Progenitor cell of endocrine pancreas (in vitro differentiated cells): Measurements from ENCODE around the gene LCP2. TPM values are rescaled to one million over a fixed set of nuclear protein-coding genes. Genes with fewer than 3 reads are reported as not detected.

ENCODE experiments used
- DNase-seq: peaks from one replicate; pipeline ENCODE4 v3.0.0; 2021; ENCODE audit warnings: low spot score; ENCODE audit not compliant: unreplicated experiment
- H3K27ac Mint-ChIP-seq: 2 replicates; pipeline ENCODE4 v1.8.0; 2021; ENCODE audit warnings: mild to moderate bottlenecking, moderate library complexity, mixed read lengths
- H3K27me3 Mint-ChIP-seq: 2 replicates; pipeline ENCODE4 v1.8.0; 2021; ENCODE audit warnings: mixed read lengths
- H3K36me3 Mint-ChIP-seq: 2 replicates; pipeline ENCODE4 v1.8.0; 2022; ENCODE audit warnings: mixed read lengths; ENCODE audit not compliant: insufficient read depth
- H3K4me1 Mint-ChIP-seq: 2 replicates; pipeline ENCODE4 v1.8.0; 2021; ENCODE audit warnings: low read depth, mixed read lengths
- H3K4me3 Mint-ChIP-seq: 2 replicates; pipeline ENCODE4 v1.8.0; 2021; ENCODE audit warnings: low read depth, mild to moderate bottlenecking, moderate library complexity, mixed read lengths
- H3K9me3 Mint-ChIP-seq: 2 replicates; pipeline ENCODE4 v1.8.0; 2021; ENCODE audit warnings: low read depth, mixed read lengths
- total RNA-seq: library from RNA; stranded (reverse); gene quantifications from 2 replicates; pipeline ENCODE4 v1.2.1, GENCODE V29; 2021
- TF ChIP-seq, protein P1 (sequence below): fragments of 200-600 bp; sonication (generic); IDR thresholded peaks from one replicate; pipeline ENCODE4 v1.5.0; 2021; ENCODE audit warnings: antibody characterized with exemption, mild to moderate bottlenecking; ENCODE audit not compliant: unreplicated experiment

The LCP2 gene
- total RNA-seq, 1 donor from 2014 or later: not detected

DNA sequence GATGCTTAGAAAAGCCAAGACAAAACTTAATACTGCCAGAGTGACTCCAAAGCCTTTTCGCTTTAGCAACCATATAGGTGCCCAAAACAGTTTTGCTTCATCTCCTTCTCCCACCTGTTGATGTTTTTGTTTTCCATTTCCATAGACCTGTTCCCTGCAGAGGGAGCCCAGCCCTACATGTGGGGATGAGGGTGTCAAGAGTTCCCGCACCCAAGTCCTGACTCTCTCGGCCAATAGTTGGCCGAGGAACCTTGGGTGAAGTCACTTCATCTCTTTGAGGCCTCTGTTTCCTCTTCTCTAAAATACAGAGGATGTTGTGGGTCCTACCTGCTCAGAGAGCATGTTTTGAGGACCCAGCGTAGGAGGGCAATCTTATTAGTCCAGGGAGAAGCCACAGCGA, 38.5 kb upstream of the LCP2 start:
- Mint-ChIP-seq H3K4me1 (no peaks in the 10 kb centered on the region), H3K36me3 (no peaks in the 10 kb centered on the region), H3K27me3 (peaks cover 23% of the 10 kb centered on the region), H3K4me3 (no peak overlapping the region), H3K9me3 (no peaks in the 10 kb centered on the region), H3K27ac (no peak overlapping the region)
- DNase-seq: no peak
- TF ChIP-seq, protein P1, sequence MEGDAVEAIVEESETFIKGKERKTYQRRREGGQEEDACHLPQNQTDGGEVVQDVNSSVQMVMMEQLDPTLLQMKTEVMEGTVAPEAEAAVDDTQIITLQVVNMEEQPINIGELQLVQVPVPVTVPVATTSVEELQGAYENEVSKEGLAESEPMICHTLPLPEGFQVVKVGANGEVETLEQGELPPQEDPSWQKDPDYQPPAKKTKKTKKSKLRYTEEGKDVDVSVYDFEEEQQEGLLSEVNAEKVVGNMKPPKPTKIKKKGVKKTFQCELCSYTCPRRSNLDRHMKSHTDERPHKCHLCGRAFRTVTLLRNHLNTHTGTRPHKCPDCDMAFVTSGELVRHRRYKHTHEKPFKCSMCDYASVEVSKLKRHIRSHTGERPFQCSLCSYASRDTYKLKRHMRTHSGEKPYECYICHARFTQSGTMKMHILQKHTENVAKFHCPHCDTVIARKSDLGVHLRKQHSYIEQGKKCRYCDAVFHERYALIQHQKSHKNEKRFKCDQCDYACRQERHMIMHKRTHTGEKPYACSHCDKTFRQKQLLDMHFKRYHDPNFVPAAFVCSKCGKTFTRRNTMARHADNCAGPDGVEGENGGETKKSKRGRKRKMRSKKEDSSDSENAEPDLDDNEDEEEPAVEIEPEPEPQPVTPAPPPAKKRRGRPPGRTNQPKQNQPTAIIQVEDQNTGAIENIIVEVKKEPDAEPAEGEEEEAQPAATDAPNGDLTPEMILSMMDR: no peak

DNA sequence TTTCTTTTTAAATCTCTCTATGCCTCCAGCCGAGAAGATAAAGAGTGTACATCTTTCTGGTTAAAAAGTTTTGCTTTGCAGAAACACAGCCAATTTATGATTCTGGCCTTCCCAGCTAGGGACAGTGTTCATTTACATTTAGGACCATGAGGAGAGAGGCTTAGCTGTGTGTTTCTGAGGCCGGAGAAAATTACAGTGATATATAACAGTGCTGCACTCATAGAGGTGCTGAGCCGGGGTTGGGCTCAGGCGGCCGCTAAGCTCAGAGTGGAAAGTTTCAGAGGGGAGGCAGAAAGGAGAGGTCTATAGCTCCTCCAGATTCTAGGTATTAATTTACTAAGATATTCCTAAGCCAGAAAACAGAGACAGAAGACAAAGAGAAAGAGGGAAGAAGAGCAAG, 37.0 kb upstream of the LCP2 start:
- TF ChIP-seq, protein P1: no peak
- H3K27me3 Mint-ChIP-seq: peaks cover 25% of the 10 kb centered on the region
- no peaks in the 10 kb centered on the region for H3K9me3 Mint-ChIP-seq
- H3K4me1 Mint-ChIP-seq: no peaks in the 10 kb centered on the region
- DNase-seq: no peak
- H3K36me3 Mint-ChIP-seq: no peaks in the 10 kb centered on the region
- no peak overlapping the region for H3K4me3 Mint-ChIP-seq
- H3K27ac Mint-ChIP-seq: no peak overlapping the region

DNA sequence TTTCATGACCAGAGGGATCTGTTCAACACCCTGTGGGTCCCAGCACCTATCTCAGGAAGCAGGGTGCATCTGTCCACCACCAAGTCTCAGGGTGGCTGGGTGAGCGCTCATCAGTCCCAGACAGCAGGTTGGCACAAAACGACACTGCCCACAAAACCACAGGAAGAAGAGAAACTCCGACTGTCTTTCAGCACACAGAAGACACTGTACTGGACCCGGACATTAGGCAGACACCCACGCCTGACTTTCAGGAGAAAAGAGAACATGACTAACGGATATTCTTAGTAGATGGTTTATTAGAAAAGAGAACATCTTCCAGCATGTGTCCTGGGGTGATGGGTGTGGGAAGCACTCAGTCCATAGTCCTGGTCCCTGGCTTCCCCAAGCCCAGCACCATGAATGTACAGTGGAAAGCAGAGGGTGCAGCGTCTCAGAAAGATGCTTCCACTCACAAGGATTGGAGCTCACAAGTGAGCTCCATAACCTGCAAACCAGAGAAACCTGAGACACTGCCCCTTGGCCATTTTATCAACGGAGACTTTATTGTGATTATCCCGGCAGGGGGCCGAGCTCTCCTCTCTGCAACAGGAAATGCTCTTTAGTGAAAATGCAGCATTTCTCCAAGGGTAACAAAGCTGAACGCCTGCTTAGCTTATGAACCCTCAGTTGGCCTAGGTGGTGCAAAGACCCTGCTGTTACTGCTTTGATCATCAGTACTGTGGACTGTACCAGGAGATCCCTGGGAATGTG, 35.8 kb upstream of the LCP2 start:
- peaks cover 25% of the 10 kb centered on the region for H3K27me3 Mint-ChIP-seq
- no peaks in the 10 kb centered on the region for H3K4me1 Mint-ChIP-seq
- DNase-seq: no peak
- TF ChIP-seq, protein P1: no peak
- H3K4me3 Mint-ChIP-seq: no peak overlapping the region
- no peaks in the 10 kb centered on the region for H3K36me3 Mint-ChIP-seq
- no peaks in the 10 kb centered on the region for H3K9me3 Mint-ChIP-seq
- H3K27ac Mint-ChIP-seq: no peak overlapping the region

DNA sequence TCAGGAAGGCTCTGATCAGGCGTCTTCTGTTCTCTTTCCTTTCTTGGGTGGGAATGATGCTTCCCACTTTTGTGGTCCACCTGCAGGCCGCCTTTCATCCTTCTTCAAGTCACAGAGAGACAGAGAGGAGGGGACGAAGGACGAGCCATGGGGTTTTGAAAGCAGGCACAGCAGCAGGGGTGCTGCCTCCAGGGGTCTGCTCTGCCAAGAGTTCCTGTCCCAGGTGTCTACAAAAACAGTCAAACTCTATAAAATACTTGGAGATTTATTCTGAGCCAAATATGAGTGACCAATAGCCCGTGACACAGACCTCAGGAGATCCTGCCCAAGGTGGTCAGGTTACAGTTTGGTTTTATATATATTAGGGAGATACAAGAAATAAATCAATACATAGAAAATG, 34.5 kb upstream of the LCP2 start:
- no peaks in the 10 kb centered on the region for H3K4me1 Mint-ChIP-seq
- no peak for DNase-seq

DNA sequence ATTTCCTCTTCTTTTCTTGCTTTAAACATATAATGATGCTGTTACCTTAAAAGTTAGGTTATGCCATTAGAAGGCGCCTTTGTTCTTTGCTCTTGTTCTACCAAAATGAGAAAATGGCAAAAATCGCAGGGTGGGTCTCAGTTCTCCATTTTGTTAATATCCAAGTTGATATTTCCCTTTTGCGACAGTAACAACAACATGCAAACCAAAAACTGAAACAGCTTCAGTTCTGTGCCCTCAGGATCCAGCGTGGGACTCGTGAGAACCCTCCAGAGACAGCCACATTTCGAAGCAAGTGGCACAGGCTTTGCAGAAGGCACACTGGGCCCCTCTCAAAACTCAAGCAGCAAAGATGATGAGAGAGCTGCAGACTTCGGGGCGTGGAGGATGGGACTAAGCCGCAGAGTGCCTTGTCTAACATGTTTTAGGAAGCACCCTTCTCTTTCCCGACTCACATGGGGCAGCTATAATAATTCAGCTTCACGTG, 33.0 kb upstream of the LCP2 start:
- no peaks in the 10 kb centered on the region for H3K9me3 Mint-ChIP-seq
- H3K27ac Mint-ChIP-seq: no peak overlapping the region
- TF ChIP-seq, protein P1: no peak

More for the DNA sequence above, 34.5 kb upstream of the LCP2 start:
- H3K36me3 Mint-ChIP-seq: no peaks in the 10 kb centered on the region
- H3K9me3 Mint-ChIP-seq: no peaks in the 10 kb centered on the region
- H3K4me3 Mint-ChIP-seq: no peak overlapping the region
- H3K27me3 Mint-ChIP-seq: peaks cover 25% of the 10 kb centered on the region
- TF ChIP-seq, protein P1: no peak
- no peak overlapping the region for H3K27ac Mint-ChIP-seq

More for the DNA sequence above, 33.0 kb upstream of the LCP2 start:
- no peak for DNase-seq
- Mint-ChIP-seq H3K27me3 (peaks cover 22% of the 10 kb centered on the region), H3K4me1 (no peaks in the 10 kb centered on the region), H3K4me3 (no peak overlapping the region), H3K36me3 (no peaks in the 10 kb centered on the region)
